ENCODE measurements around the gene SDHAF4.
"Not testable (repeated sequence)": the region's sequence is repeated elsewhere in the genome, so short reads cannot be mapped to it uniquely, and the experiment has no call there.

The SDHAF4 gene

GRCh38 chr6:70593118-70593486 lies 26.4 kb downstream of the SDHAF4 start:
- DNase-seq, result no peak

- DNase-seq, result no peak
Observed at GRCh38 chr6:70599187-70599586, 32.5 kb downstream of the SDHAF4 start.

- DNase-seq, result no peak
Observed at GRCh38 chr6:70601014-70601413, 34.3 kb downstream of the SDHAF4 start.

- no peak for DNase-seq
Observed at GRCh38 chr6:70604254-70604653, 37.5 kb downstream of the SDHAF4 start.

- not testable (repeated sequence) for DNase-seq
Observed at GRCh38 chr6:70607371-70607770, 40.6 kb downstream of the SDHAF4 start.

GRCh38 chr6:70609181-70609580 lies 42.5 kb downstream of the SDHAF4 start:
- not testable (repeated sequence) for DNase-seq

- DNase-seq, result no peak
Observed at GRCh38 chr6:70616728-70617260, 50.1 kb downstream of the SDHAF4 start.

- no peak for DNase-seq
Observed at GRCh38 chr6:70620746-70621145, 54.0 kb downstream of the SDHAF4 start.

- no peak for DNase-seq
Observed at GRCh38 chr6:70622461-70622860, 55.7 kb downstream of the SDHAF4 start.

- DNase-seq, result no peak
Observed at GRCh38 chr6:70625436-70625835, 58.7 kb downstream of the SDHAF4 start.

- DNase-seq, result no peak
Observed at GRCh38 chr6:70627500-70628254, 60.9 kb downstream of the SDHAF4 start.

GRCh38 chr6:70629929-70630328 lies 63.2 kb downstream of the SDHAF4 start:
- DNase-seq, result no peak

GRCh38 chr6:70633870-70634269 lies 67.1 kb downstream of the SDHAF4 start:
- no peak for DNase-seq

- no peak for DNase-seq
Observed at GRCh38 chr6:70636596-70636995, 69.9 kb downstream of the SDHAF4 start.

GRCh38 chr6:70638468-70638867 lies 71.7 kb downstream of the SDHAF4 start:
- DNase-seq, result no peak
